IPS DF 6.9 (cell line): ENCODE measurements around the gene ZNF229.
"Not testable (repeated sequence)": the region's sequence is repeated elsewhere in the genome, so short reads cannot be mapped to it uniquely, and the experiment has no call there.

ENCODE experiments used
- DNase-seq: peaks from one replicate; pipeline ENCODE4 v3.0.0-alpha.2; 2013; ENCODE audit warnings: low read depth, low spot score
- H3K27ac ChIP-seq: one replicate; pipeline ENCODE4 v1.5.1; 2013; ENCODE audit warnings: low read length, control low read depth
- H3K27me3 ChIP-seq: 2 replicates; pipeline ENCODE4 v1.6.1; 2013; ENCODE audit warnings: mild to moderate bottlenecking, low read length; ENCODE audit not compliant: control insufficient read depth, insufficient read depth
- H3K36me3 ChIP-seq: 2 replicates; pipeline ENCODE4 v1.6.1; 2013; ENCODE audit warnings: low read length; ENCODE audit not compliant: control insufficient read depth, insufficient read depth
- H3K4me1 ChIP-seq: 2 replicates; pipeline ENCODE4 v1.6.1; 2013; ENCODE audit warnings: low read length; ENCODE audit not compliant: control insufficient read depth, insufficient read depth
- H3K4me3 ChIP-seq: 2 replicates; pipeline ENCODE4 v1.5.1; 2013; ENCODE audit warnings: mild to moderate bottlenecking, low read length
- H3K9me3 ChIP-seq: 2 replicates; pipeline ENCODE4 v1.6.1; 2013; ENCODE audit warnings: low read length, inconsistent platforms; ENCODE audit not compliant: control insufficient read depth, insufficient read depth
- WGBS: extraction: QIAGEN DNeasy Blood & Tissue Kit; methylation state at CpG from one replicate; pipeline ENCODE4 v1.1.7; 2013; ENCODE audit warnings: mixed read lengths, missing lambda C conversion rate; ENCODE audit not compliant: insufficient read length, insufficient coverage; 5-methylcytosine and 5-hydroxymethylcytosine counted together

ZNF229 gene

GRCh38 chr19:44435441-44435840 is 12.8 kb downstream of the ZNF229 start:
- WGBS, result no CpG with 5 or more reads among the region's 2 CpGs
- peaks cover 6% of the 10 kb centered on the region for H3K9me3 ChIP-seq
- no peak overlapping the region for H3K4me3 ChIP-seq
- H3K36me3 ChIP-seq, result no peaks in the 10 kb centered on the region; the same call in 1 of the 2 replicates
- H3K4me1 ChIP-seq, result no peaks in the 10 kb centered on the region
- no peak overlapping the region for H3K27ac ChIP-seq
- no peaks in the 10 kb centered on the region for H3K27me3 ChIP-seq
- no peak for DNase-seq

GRCh38 chr19:44430956-44431355 is 17.3 kb downstream of the ZNF229 start:
- H3K36me3 ChIP-seq, result peaks cover 7% of the 10 kb centered on the region
- H3K27me3 ChIP-seq, result no peaks in the 10 kb centered on the region
- no peak overlapping the region for H3K4me3 ChIP-seq
- WGBS, result no CpG with 5 or more reads among the region's 1 CpG
- no peaks in the 10 kb centered on the region for H3K4me1 ChIP-seq
- peaks cover 27% of the 10 kb centered on the region for H3K9me3 ChIP-seq
- no peak for DNase-seq
- H3K27ac ChIP-seq, result no peak overlapping the region

GRCh38 chr19:44415553-44415952 is 32.7 kb downstream of the ZNF229 start:
- WGBS, result no CpG with 5 or more reads among the region's 15 CpGs
- not testable (repeated sequence) for H3K27me3 ChIP-seq, H3K4me1 ChIP-seq

GRCh38 chr19:44401139-44402115 is 46.8 kb downstream of the ZNF229 start, which contains the start of gene ZNF285:
Gene ZNF285, minus strand, starts transcription at chr19:44401608. Its CDS starts 4,395 bp downstream, at chr19:44397213.
- Histone ChIP-seq H3K27ac (no peak within 1 kb of the TSS), H3K4me1 (no peaks in the 10 kb centered on the region), H3K36me3 (no peaks in the 10 kb centered on the region), H3K4me3 (peak within 1 kb of the TSS; percentile 49; the same call in 1 of the 2 replicates), H3K9me3 (no peaks in the 10 kb centered on the region), H3K27me3 (no peaks in the 10 kb centered on the region)
- 100% methylated on average over 2 of the region's 43 CpGs for WGBS
- DNase-seq, result peak; percentile 93

More at GRCh38 chr19:44415553-44415952, 32.7 kb downstream of the ZNF229 start:
- H3K4me3 ChIP-seq, H3K27ac ChIP-seq, H3K9me3 ChIP-seq, H3K36me3 ChIP-seq, DNase-seq: not testable (repeated sequence)

- no CpG with 5 or more reads among the region's 4 CpGs for WGBS
- H3K27me3 ChIP-seq, H3K27ac ChIP-seq, H3K4me1 ChIP-seq, H3K36me3 ChIP-seq, DNase-seq, H3K4me3 ChIP-seq, H3K9me3 ChIP-seq: not testable (repeated sequence)
These were observed 59.0 kb downstream of the ZNF229 start for GRCh38 chr19:44389268-44389667.
